SK-N-SH (cell line): ENCODE measurements around the gene COX6A1. TPM values are rescaled to one million over a fixed set of nuclear protein-coding genes. Genes with fewer than 3 reads are reported as not detected.

Experiments
- CTCF ChIA-PET: fragments of 300-600, 350-600 bp; formaldehyde crosslinking; extraction: SDS; loops from one replicate; lab custom pipeline; 2021; lab: Yijun Ruan, JAX
- POLR2A ChIA-PET: fragments of 350-600 bp; sonication (Branson Sonifier 250); formaldehyde crosslinking; extraction: SDS; loops from one replicate; lab custom pipeline; 2020; ENCODE audit warnings: antibody characterized with exemption, inconsistent platforms; lab: Yijun Ruan, JAX
- DNase-seq: peaks from one replicate; pipeline ENCODE4 v3.0.0; 2012
- H2AFZ ChIP-seq: fragments of 200-600 bp; sonication (generic); 2 replicates; pipeline ENCODE4 v1.8.1; 2016; ENCODE audit warnings: antibody characterized with exemption, mild to moderate bottlenecking, low read depth
- H3F3A ChIP-seq: fragments of 200-600 bp; sonication (generic); replicated peaks from 2 replicates; pipeline ENCODE3; 2016; ENCODE audit warnings: antibody characterized with exemption, mild to moderate bottlenecking; ENCODE audit not compliant: insufficient read depth
- H3K27ac ChIP-seq, 2 experiments: fragments of 200-500 bp in 1 of 2; fragments of 200-600 bp in 1 of 2; sonication (Bioruptor generic) in 1 of 2; sonication (generic), shearing (Covaris generic) in 1 of 2; 2 replicates each; pipeline versions ENCODE4 v1.5.1 to v1.6.1; 2014 to 2016; ENCODE audit warnings: low read depth in 2 of 2, inconsistent platforms in 1 of 2, low read length in 1 of 2, mild to moderate bottlenecking in 1 of 2, mixed read lengths in 1 of 2
- H3K27me3 ChIP-seq: fragments of 200-600 bp; sonication (generic), shearing (Covaris generic); 2 replicates; pipeline ENCODE4 v1.6.1; 2016; ENCODE audit warnings: mixed run types; ENCODE audit not compliant: insufficient read depth
- H3K36me3 ChIP-seq, 2 experiments: fragments of 200-500 bp in 1 of 2; fragments of 200-600 bp in 1 of 2; sonication (Bioruptor generic) in 1 of 2; sonication (generic) in 1 of 2; replicated peaks in 1 of 2; 2 replicates each; pipeline versions ENCODE3 to v1.5.1; 2014 to 2016; ENCODE audit warnings: low read length in 1 of 2, mild to moderate bottlenecking in 1 of 2; ENCODE audit not compliant: insufficient read depth in 2 of 2, control insufficient read depth in 1 of 2
- H3K4me1 ChIP-seq, 2 experiments: fragments of 200-500 bp in 1 of 2; fragments of 200-600 bp in 1 of 2; sonication (Bioruptor generic) in 1 of 2; sonication (generic), shearing (Covaris generic) in 1 of 2; 2 replicates each; pipeline versions ENCODE4 v1.5.1 to v1.6.1; 2014 to 2016; ENCODE audit warnings: low read depth in 1 of 2, low read length in 1 of 2, mixed run types in 1 of 2; ENCODE audit not compliant: insufficient read depth in 2 of 2, control insufficient read depth in 1 of 2
- H3K4me2 ChIP-seq: fragments of 200-600 bp; sonication (generic), shearing (Covaris generic); 2 replicates; pipeline ENCODE4 v1.6.1; 2017; ENCODE audit warnings: mixed run types
- H3K4me3 ChIP-seq, 2 experiments: fragments of 200-500 bp in 1 of 2; fragments of 200-600 bp in 1 of 2; sonication (Bioruptor generic) in 1 of 2; sonication (generic), shearing (Covaris generic) in 1 of 2; 2 replicates each; pipeline versions ENCODE4 v1.5.1 to v1.8.1; 2014 to 2016; ENCODE audit warnings: low read depth in 2 of 2, inconsistent platforms in 1 of 2, low read length in 1 of 2, mild to moderate bottlenecking in 1 of 2, mixed read lengths in 1 of 2, moderate library complexity in 1 of 2
- H3K79me2 ChIP-seq: fragments of 200-600 bp; sonication (generic); 2 replicates; pipeline ENCODE4 v1.8.1; 2017; ENCODE audit warnings: mild to moderate bottlenecking; ENCODE audit not compliant: insufficient read depth
- H3K9ac ChIP-seq: fragments of 200-600 bp; sonication (generic); 2 replicates; pipeline ENCODE4 v1.6.1; 2017; ENCODE audit warnings: mixed run types
- H3K9me2 ChIP-seq: fragments of 200-600 bp; sonication (generic); 2 replicates; pipeline ENCODE4 v1.6.1; 2017; ENCODE audit warnings: mixed run types
- H3K9me3 ChIP-seq: fragments of 200-600 bp; sonication (generic); 2 replicates; pipeline ENCODE4 v1.6.1; 2017; ENCODE audit warnings: mixed run types, mild to moderate bottlenecking, moderate library complexity
- H4K20me1 ChIP-seq: fragments of 200-600 bp; sonication (generic); 2 replicates; pipeline ENCODE4 v1.6.1; 2017; ENCODE audit warnings: mild to moderate bottlenecking, mixed run types; ENCODE audit not compliant: insufficient read depth
- CHD2 ChIP-seq: fragments of 150-350 bp; IDR thresholded peaks from 2 replicates; pipeline ENCODE4 v1.6.1; 2018; ENCODE audit warnings: low read length; ENCODE audit not compliant: partially characterized antibody
- ELF1 ChIP-seq: IDR thresholded peaks from 2 replicates; pipeline ENCODE4 v1.4.0; 2012
- EZH2phosphoT487 ChIP-seq: fragments of 200-600 bp; sonication (generic); IDR thresholded peaks from 2 replicates; pipeline ENCODE4 v1.6.1; 2017; ENCODE audit warnings: low read depth, mixed run types, mild to moderate bottlenecking, antibody characterized with exemption, moderate library complexity, borderline replicate concordance
- FOXM1 ChIP-seq: IDR thresholded peaks from 2 replicates; pipeline ENCODE4 v1.4.0; 2012; ENCODE audit warnings: low read depth, mild to moderate bottlenecking
- IRF3 ChIP-seq: fragments of 150-350 bp; IDR thresholded peaks from 2 replicates; pipeline ENCODE4 v1.6.1; 2016; ENCODE audit warnings: mild to moderate bottlenecking, low read depth, low read length
- JUND ChIP-seq: IDR thresholded peaks from 2 replicates; pipeline ENCODE4 v1.4.0; 2012
- MAX ChIP-seq: IDR thresholded peaks from 2 replicates; pipeline ENCODE4 v1.4.0; 2012; ENCODE audit warnings: low read depth
- MEF2A ChIP-seq: IDR thresholded peaks from 2 replicates; pipeline ENCODE4 v1.4.0; 2012; ENCODE audit warnings: low read depth, borderline replicate concordance
- MXI1 ChIP-seq: IDR thresholded peaks from 2 replicates; pipeline ENCODE4 v1.6.1; 2012; ENCODE audit warnings: mild to moderate bottlenecking, low read depth, low read length, improper control_type of control experiment
- RAD21 ChIP-seq: IDR thresholded peaks from 2 replicates; pipeline ENCODE4 v1.6.1; 2012; ENCODE audit warnings: mild to moderate bottlenecking, low read length
- RCOR1 ChIP-seq: fragments of 150-350 bp; IDR thresholded peaks from 2 replicates; pipeline ENCODE4 v1.6.1; 2017; ENCODE audit warnings: antibody characterized with exemption, low read length
- RFX5 ChIP-seq: IDR thresholded peaks from 2 replicates; pipeline ENCODE4 v1.6.1; 2012; ENCODE audit warnings: mild to moderate bottlenecking, improper control_type of control experiment, low read length
- RXRA ChIP-seq: IDR thresholded peaks from 2 replicates; pipeline ENCODE4 v1.4.0; 2012; ENCODE audit warnings: low read depth, mild to moderate bottlenecking, borderline replicate concordance
- SMC3 ChIP-seq: IDR thresholded peaks from 2 replicates; pipeline ENCODE4 v1.6.1; 2012; ENCODE audit warnings: low read depth, low read length, improper control_type of control experiment
- TEAD4 ChIP-seq: IDR thresholded peaks from 2 replicates; pipeline ENCODE4 v1.4.0; 2012; ENCODE audit warnings: mild to moderate bottlenecking, borderline replicate concordance; ENCODE audit not compliant: insufficient read depth
- YY1 ChIP-seq: IDR thresholded peaks from 2 replicates; pipeline ENCODE4 v1.4.0; 2012; ENCODE audit warnings: low read depth, mild to moderate bottlenecking
- WGBS: methylation state at CpG from one replicate; pipeline ENCODE4 v1.1.6; 2017; ENCODE audit warnings: low lambda C conversion rate; 5-methylcytosine and 5-hydroxymethylcytosine counted together
- polyA plus RNA-seq, 3 experiments: library from polyadenylated mRNA; depleted of rRNA; stranded (reverse); fragments of >200 nt; gene quantifications; 2 replicates each; pipeline ENCODE4 v1.2.3, GENCODE V29; 2012

The COX6A1 gene
- polyA plus RNA-seq, 1 of the 3 experiments (the other 2 are of a cell fraction): 1,199 TPM

GRCh38 chr12:120479458-120479857, 41.5 kb downstream of the COX6A1 start:
- Histone ChIP-seq H3K27me3 (no peaks in the 10 kb centered on the region), H3K9ac (no peak overlapping the region), H3K27ac (no peak overlapping the region), H3K79me2 (no peaks in the 10 kb centered on the region; the same call in 1 of the 2 replicates), H4K20me1 (no peaks in the 10 kb centered on the region), H3K4me2 (no peak overlapping the region), H3K4me3 (no peak overlapping the region), H2AFZ (no peak overlapping the region), H3K36me3 (no peaks in the 10 kb centered on the region), H3F3A (peaks cover 9% of the 10 kb centered on the region), H3K9me2 (no peaks in the 10 kb centered on the region), H3K4me1 (peaks cover 0 to 2% of the 10 kb centered on the region in 2 experiments; a peak in 1 of 4 replicates), H3K9me3 (no peaks in the 10 kb centered on the region)
- 93% methylated on average over 1 of the region's 1 CpG for WGBS
- ChIA-PET CTCF (interaction anchor here (1.2 to 1.4 kb wide), 2 partner anchors 9 to 16 kb away, joined by 3 to 5 read pairs; no protein-coding TSS in a partner anchor), POLR2A (interaction anchor here (1.3 kb wide), 1 partner anchor 16 kb away, joined by 3 read pairs; the partner anchor contains the start of gene DYNLL1)
- no peak for DNase-seq
- TF ChIP-seq RFX5 (no peak), RAD21 (no peak), TEAD4 (no peak), MAX (no peak), SMC3 (no peak), MXI1 (no peak), MEF2A (no peak), CHD2 (no peak), FOXM1 (no peak), ELF1 (no peak), IRF3 (no peak)

GRCh38 chr12:120480211-120480610, 42.3 kb downstream of the COX6A1 start:
- H3K36me3 ChIP-seq: no peaks in the 10 kb centered on the region
- H3K9me2 ChIP-seq: no peaks in the 10 kb centered on the region
- DNase-seq: no peak
- H3K9me3 ChIP-seq: no peaks in the 10 kb centered on the region
- H3K4me2 ChIP-seq: no peak overlapping the region
- no peak overlapping the region for H3K4me3 ChIP-seq
- H3K79me2 ChIP-seq: no peaks in the 10 kb centered on the region; the same call in 1 of the 2 replicates
- WGBS: 36% methylated on average over 1 of the region's 1 CpG
- H3F3A ChIP-seq: peaks cover 2% of the 10 kb centered on the region
- POLR2A ChIA-PET: interaction anchor here (0.5 to 1.3 kb wide), 2 partner anchors 15 to 91 kb away, joined by 3 to 5 read pairs; partner anchors contain the start of gene DYNLL1
- CTCF ChIA-PET: interaction anchor here (0.6 to 2.5 kb wide), 3 partner anchors 10 to 32 kb away, joined by 3 to 7 read pairs (median 5); partner anchors contain the start of gene SRSF9
- H3K4me1 ChIP-seq: peaks cover 0 to 2% of the 10 kb centered on the region in 2 experiments; a peak in 1 of 4 replicates
- H3K27me3 ChIP-seq: no peaks in the 10 kb centered on the region
- no peak overlapping the region for H3K27ac ChIP-seq
- no peak overlapping the region for H2AFZ ChIP-seq
- no peaks in the 10 kb centered on the region for H4K20me1 ChIP-seq
- TF ChIP-seq JUND (no peak), MEF2A (no peak), EZH2phosphoT487 (no peak), RCOR1 (no peak), RXRA (no peak), IRF3 (no peak), YY1 (no peak)
- no peak overlapping the region for H3K9ac ChIP-seq
